GM10248 (cell line): ENCODE data around the gene PRKG1.

Experiments
- CTCF ChIA-PET: fragments of 300-600 bp; sonication (Branson Sonifier 250); formaldehyde crosslinking; extraction: SDS; loops from one replicate; lab custom pipeline; 2021; ENCODE audit warnings: antibody characterized with exemption; lab: Yijun Ruan, JAX
- POLR2A ChIA-PET: fragments of 350-650 bp; sonication (Branson Sonifier 250); formaldehyde crosslinking; extraction: SDS; loops from one replicate; lab custom pipeline; 2020; ENCODE audit warnings: antibody characterized with exemption; lab: Yijun Ruan, JAX
- DNase-seq: peaks from one replicate; pipeline ENCODE4 v3.0.0; 2012; ENCODE audit errors: extremely low spot score
- CTCF ChIP-seq: IDR thresholded peaks from 2 replicates; pipeline ENCODE4 v1.5.1; 2012; ENCODE audit warnings: mild to moderate bottlenecking, low read depth; ENCODE audit errors: extremely low read depth, missing control alignments, control extremely low read depth

PRKG1 gene

GRCh38 chr10:51228714-51229100 lies 154.4 kb downstream of the PRKG1 start:
- no peak for TF ChIP-seq CTCF
- ChIA-PET POLR2A (no interaction called here), CTCF (no interaction called here)
- DNase-seq, result no peak

GRCh38 chr10:51230887-51231585 lies 156.7 kb downstream of the PRKG1 start:
- ChIA-PET CTCF (no interaction called here), POLR2A (no interaction called here)
- DNase-seq, result no peak
- no peak for TF ChIP-seq CTCF

GRCh38 chr10:51231754-51232153 lies 157.5 kb downstream of the PRKG1 start:
- ChIA-PET POLR2A (no interaction called here), CTCF (no interaction called here)
- TF ChIP-seq CTCF, result no peak
- DNase-seq, result no peak

DNA sequence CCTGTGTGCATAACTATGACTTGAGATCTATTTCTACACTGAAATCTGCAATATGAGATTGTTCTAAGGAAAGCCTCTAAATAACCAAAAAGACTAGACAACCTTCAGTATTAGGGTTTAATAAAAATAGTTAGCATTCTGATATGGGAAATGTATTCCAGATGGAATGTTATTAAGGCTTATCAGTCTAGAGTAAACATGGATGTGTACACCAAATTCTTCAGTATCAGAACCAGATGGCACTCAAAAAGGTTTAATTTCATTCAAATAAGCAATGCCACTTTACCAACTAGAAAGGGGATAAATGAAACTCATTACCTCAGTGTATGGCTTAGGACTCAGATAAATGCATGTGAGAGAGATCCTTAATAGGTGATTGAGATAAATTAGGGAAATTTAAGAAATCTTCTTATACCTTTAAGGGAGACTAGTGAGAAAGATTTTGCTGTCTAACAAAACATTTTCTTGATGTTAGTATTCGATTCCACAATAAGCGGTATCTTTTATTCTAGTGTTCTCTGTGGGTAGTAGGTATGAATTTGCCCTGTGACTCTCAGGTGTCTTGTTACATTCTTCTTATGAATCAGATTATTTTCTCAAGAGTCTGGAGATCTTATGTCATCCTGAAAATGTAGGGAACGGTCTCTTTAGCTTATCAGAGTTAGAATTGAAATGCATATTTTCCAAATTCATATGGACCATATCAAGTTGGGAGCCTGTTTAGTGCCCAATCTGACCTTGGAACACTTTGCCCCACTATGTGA lies 159.2 kb downstream of the PRKG1 start:
- ChIA-PET CTCF (interaction anchor here (1.3 kb wide), 1 partner anchor 17 kb away, joined by 3 read pairs; no protein-coding TSS in a partner anchor), POLR2A (no interaction called here)
- TF ChIP-seq CTCF, result no peak
- DNase-seq, result no peak

GRCh38 chr10:51235865-51236264 lies 161.6 kb downstream of the PRKG1 start:
- DNase-seq, result no peak
- CTCF ChIA-PET, result no interaction called here
- POLR2A ChIA-PET, result no interaction called here
- no peak for TF ChIP-seq CTCF

GRCh38 chr10:51239006-51239405 lies 164.7 kb downstream of the PRKG1 start:
- ChIA-PET CTCF (interaction anchor here (0.9 kb wide), 1 partner anchor 11 kb away, joined by 3 read pairs; no protein-coding TSS in a partner anchor), POLR2A (no interaction called here)
- no peak for TF ChIP-seq CTCF
- DNase-seq, result no peak
